SK-N-SH (cell line): ENCODE results near the gene AMFR. TPM values are rescaled to one million over a fixed set of nuclear protein-coding genes. Genes with fewer than 3 reads are reported as not detected.
A peak's percentile ranks its signal among the peaks of the same experiment; 100 is the strongest.

Experiments
- CTCF ChIA-PET: fragments of 300-600, 350-600 bp; formaldehyde crosslinking; extraction: SDS; loops from one replicate; lab custom pipeline; 2021; lab: Yijun Ruan, JAX
- POLR2A ChIA-PET: fragments of 350-600 bp; sonication (Branson Sonifier 250); formaldehyde crosslinking; extraction: SDS; loops from one replicate; lab custom pipeline; 2020; ENCODE audit warnings: antibody characterized with exemption, inconsistent platforms; lab: Yijun Ruan, JAX
- DNase-seq: peaks from one replicate; pipeline ENCODE4 v3.0.0; 2012
- H2AFZ ChIP-seq: fragments of 200-600 bp; sonication (generic); 2 replicates; pipeline ENCODE4 v1.8.1; 2016; ENCODE audit warnings: antibody characterized with exemption, mild to moderate bottlenecking, low read depth
- H3F3A ChIP-seq: fragments of 200-600 bp; sonication (generic); replicated peaks from 2 replicates; pipeline ENCODE3; 2016; ENCODE audit warnings: antibody characterized with exemption, mild to moderate bottlenecking; ENCODE audit not compliant: insufficient read depth
- H3K27ac ChIP-seq, 2 experiments: fragments of 200-500 bp in 1 of 2; fragments of 200-600 bp in 1 of 2; sonication (Bioruptor generic) in 1 of 2; sonication (generic), shearing (Covaris generic) in 1 of 2; 2 replicates each; pipeline versions ENCODE4 v1.5.1 to v1.6.1; 2014 to 2016; ENCODE audit warnings: low read depth in 2 of 2, inconsistent platforms in 1 of 2, low read length in 1 of 2, mild to moderate bottlenecking in 1 of 2, mixed read lengths in 1 of 2
- H3K27me3 ChIP-seq: fragments of 200-600 bp; sonication (generic), shearing (Covaris generic); 2 replicates; pipeline ENCODE4 v1.6.1; 2016; ENCODE audit warnings: mixed run types; ENCODE audit not compliant: insufficient read depth
- H3K36me3 ChIP-seq, 2 experiments: fragments of 200-500 bp in 1 of 2; fragments of 200-600 bp in 1 of 2; sonication (Bioruptor generic) in 1 of 2; sonication (generic) in 1 of 2; replicated peaks in 1 of 2; 2 replicates each; pipeline versions ENCODE3 to v1.5.1; 2014 to 2016; ENCODE audit warnings: low read length in 1 of 2, mild to moderate bottlenecking in 1 of 2; ENCODE audit not compliant: insufficient read depth in 2 of 2, control insufficient read depth in 1 of 2
- H3K4me1 ChIP-seq, 2 experiments: fragments of 200-500 bp in 1 of 2; fragments of 200-600 bp in 1 of 2; sonication (Bioruptor generic) in 1 of 2; sonication (generic), shearing (Covaris generic) in 1 of 2; 2 replicates each; pipeline versions ENCODE4 v1.5.1 to v1.6.1; 2014 to 2016; ENCODE audit warnings: low read depth in 1 of 2, low read length in 1 of 2, mixed run types in 1 of 2; ENCODE audit not compliant: insufficient read depth in 2 of 2, control insufficient read depth in 1 of 2
- H3K4me2 ChIP-seq: fragments of 200-600 bp; sonication (generic), shearing (Covaris generic); 2 replicates; pipeline ENCODE4 v1.6.1; 2017; ENCODE audit warnings: mixed run types
- H3K4me3 ChIP-seq, 2 experiments: fragments of 200-500 bp in 1 of 2; fragments of 200-600 bp in 1 of 2; sonication (Bioruptor generic) in 1 of 2; sonication (generic), shearing (Covaris generic) in 1 of 2; 2 replicates each; pipeline versions ENCODE4 v1.5.1 to v1.8.1; 2014 to 2016; ENCODE audit warnings: low read depth in 2 of 2, inconsistent platforms in 1 of 2, low read length in 1 of 2, mild to moderate bottlenecking in 1 of 2, mixed read lengths in 1 of 2, moderate library complexity in 1 of 2
- H3K79me2 ChIP-seq: fragments of 200-600 bp; sonication (generic); 2 replicates; pipeline ENCODE4 v1.8.1; 2017; ENCODE audit warnings: mild to moderate bottlenecking; ENCODE audit not compliant: insufficient read depth
- H3K9ac ChIP-seq: fragments of 200-600 bp; sonication (generic); 2 replicates; pipeline ENCODE4 v1.6.1; 2017; ENCODE audit warnings: mixed run types
- H3K9me2 ChIP-seq: fragments of 200-600 bp; sonication (generic); 2 replicates; pipeline ENCODE4 v1.6.1; 2017; ENCODE audit warnings: mixed run types
- H3K9me3 ChIP-seq: fragments of 200-600 bp; sonication (generic); 2 replicates; pipeline ENCODE4 v1.6.1; 2017; ENCODE audit warnings: mixed run types, mild to moderate bottlenecking, moderate library complexity
- H4K20me1 ChIP-seq: fragments of 200-600 bp; sonication (generic); 2 replicates; pipeline ENCODE4 v1.6.1; 2017; ENCODE audit warnings: mild to moderate bottlenecking, mixed run types; ENCODE audit not compliant: insufficient read depth
- FOXJ3 ChIP-seq: sonication (generic); formaldehyde crosslinking; IDR thresholded peaks from 2 replicates; pipeline ENCODE4 v1.5.1; 2020; ENCODE audit warnings: mild to moderate bottlenecking, missing genetic modification reagents
- FOXM1 ChIP-seq: IDR thresholded peaks from 2 replicates; pipeline ENCODE4 v1.4.0; 2012; ENCODE audit warnings: low read depth, mild to moderate bottlenecking
- GABPA ChIP-seq: IDR thresholded peaks from 2 replicates; pipeline ENCODE4 v1.4.0; 2012; ENCODE audit warnings: low read depth, mild to moderate bottlenecking
- GATA2 ChIP-seq: sonication (generic); formaldehyde crosslinking; IDR thresholded peaks from 2 replicates; pipeline ENCODE4 v1.5.0; 2020; ENCODE audit warnings: mild to moderate bottlenecking, missing genetic modification reagents
- JUND ChIP-seq: IDR thresholded peaks from 2 replicates; pipeline ENCODE4 v1.4.0; 2012
- NFIC ChIP-seq: IDR thresholded peaks from 2 replicates; pipeline ENCODE4 v1.4.0; 2012; ENCODE audit warnings: borderline replicate concordance
- NRF1 ChIP-seq: IDR thresholded peaks from 2 replicates; pipeline ENCODE4 v1.6.1; 2012; ENCODE audit warnings: low read depth, mild to moderate bottlenecking, low read length
- RCOR1 ChIP-seq: fragments of 150-350 bp; IDR thresholded peaks from 2 replicates; pipeline ENCODE4 v1.6.1; 2017; ENCODE audit warnings: antibody characterized with exemption, low read length
- RFX5 ChIP-seq: IDR thresholded peaks from 2 replicates; pipeline ENCODE4 v1.6.1; 2012; ENCODE audit warnings: mild to moderate bottlenecking, improper control_type of control experiment, low read length
- SMC3 ChIP-seq: IDR thresholded peaks from 2 replicates; pipeline ENCODE4 v1.6.1; 2012; ENCODE audit warnings: low read depth, low read length, improper control_type of control experiment
- TCF12 ChIP-seq: IDR thresholded peaks from 2 replicates; pipeline ENCODE4 v1.4.0; 2012
- TEAD4 ChIP-seq: IDR thresholded peaks from 2 replicates; pipeline ENCODE4 v1.4.0; 2012; ENCODE audit warnings: mild to moderate bottlenecking, borderline replicate concordance; ENCODE audit not compliant: insufficient read depth
- YY1 ChIP-seq: IDR thresholded peaks from 2 replicates; pipeline ENCODE4 v1.4.0; 2012; ENCODE audit warnings: low read depth, mild to moderate bottlenecking
- WGBS: methylation state at CpG from one replicate; pipeline ENCODE4 v1.1.6; 2017; ENCODE audit warnings: low lambda C conversion rate; 5-methylcytosine and 5-hydroxymethylcytosine counted together
- polyA plus RNA-seq, 3 experiments: library from polyadenylated mRNA; depleted of rRNA; stranded (reverse); fragments of >200 nt; gene quantifications; 2 replicates each; pipeline ENCODE4 v1.2.3, GENCODE V29; 2012
- TF ChIP-seq, protein P1 (sequence below): IDR thresholded peaks from 2 replicates; pipeline ENCODE4 v1.4.0; 2012; ENCODE audit warnings: low read depth
- TF ChIP-seq, protein P2 (sequence below): fragments of 150-350 bp; IDR thresholded peaks from 2 replicates; pipeline ENCODE4 v1.6.1; 2017; ENCODE audit warnings: antibody characterized with exemption, low read length, low read depth, borderline replicate concordance
- TF ChIP-seq, protein P3 (sequence below): IDR thresholded peaks from 2 replicates; pipeline ENCODE4 v1.4.0; 2012; ENCODE audit warnings: low read depth, borderline replicate concordance
- TF ChIP-seq, protein P4 (sequence below): fragments of 200-600 bp; sonication (generic); IDR thresholded peaks from 2 replicates; pipeline ENCODE4 v1.6.1; 2017; ENCODE audit warnings: antibody characterized with exemption, mild to moderate bottlenecking, moderate library complexity
- TF ChIP-seq, protein P5 (sequence below): IDR thresholded peaks from 2 replicates; pipeline ENCODE4 v1.6.1; 2012; ENCODE audit warnings: mild to moderate bottlenecking, low read depth, low read length, moderate library complexity

Gene AMFR
- polyA plus RNA-seq, 1 of the 3 experiments (the other 2 are of a cell fraction) = 65.3 TPM

DNA sequence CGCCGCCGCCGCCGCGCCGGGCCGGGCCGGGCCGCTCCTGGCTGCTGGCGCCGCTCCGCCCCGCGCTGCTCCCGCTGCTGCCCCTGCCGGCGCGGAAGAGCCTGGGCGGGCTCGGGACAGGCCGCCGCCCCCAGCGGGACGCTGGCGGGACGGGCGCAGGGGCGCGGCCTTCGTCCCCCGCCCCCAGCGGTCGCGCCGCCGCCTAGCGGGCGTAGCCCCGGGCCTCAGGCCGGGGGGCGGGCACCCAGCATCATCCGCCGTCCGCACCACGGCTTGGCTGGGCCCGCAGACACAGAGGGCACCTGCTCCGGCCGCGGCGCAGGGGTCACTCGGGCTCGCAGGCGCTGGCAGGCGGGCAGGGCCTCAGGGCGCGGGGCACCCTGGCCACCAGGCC, at the start of gene AMFR (continued):
- TF ChIP-seq, protein P1, sequence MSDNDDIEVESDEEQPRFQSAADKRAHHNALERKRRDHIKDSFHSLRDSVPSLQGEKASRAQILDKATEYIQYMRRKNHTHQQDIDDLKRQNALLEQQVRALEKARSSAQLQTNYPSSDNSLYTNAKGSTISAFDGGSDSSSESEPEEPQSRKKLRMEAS = no peak
- TF ChIP-seq TCF12 (no peak), NFIC (no peak), FOXM1 (no peak), NRF1 (peak; percentile 30), YY1 (no peak), RCOR1 (no peak)
- TF ChIP-seq, protein P2, sequence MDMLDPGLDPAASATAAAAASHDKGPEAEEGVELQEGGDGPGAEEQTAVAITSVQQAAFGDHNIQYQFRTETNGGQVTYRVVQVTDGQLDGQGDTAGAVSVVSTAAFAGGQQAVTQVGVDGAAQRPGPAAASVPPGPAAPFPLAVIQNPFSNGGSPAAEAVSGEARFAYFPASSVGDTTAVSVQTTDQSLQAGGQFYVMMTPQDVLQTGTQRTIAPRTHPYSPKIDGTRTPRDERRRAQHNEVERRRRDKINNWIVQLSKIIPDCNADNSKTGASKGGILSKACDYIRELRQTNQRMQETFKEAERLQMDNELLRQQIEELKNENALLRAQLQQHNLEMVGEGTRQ = no peak

DNA sequence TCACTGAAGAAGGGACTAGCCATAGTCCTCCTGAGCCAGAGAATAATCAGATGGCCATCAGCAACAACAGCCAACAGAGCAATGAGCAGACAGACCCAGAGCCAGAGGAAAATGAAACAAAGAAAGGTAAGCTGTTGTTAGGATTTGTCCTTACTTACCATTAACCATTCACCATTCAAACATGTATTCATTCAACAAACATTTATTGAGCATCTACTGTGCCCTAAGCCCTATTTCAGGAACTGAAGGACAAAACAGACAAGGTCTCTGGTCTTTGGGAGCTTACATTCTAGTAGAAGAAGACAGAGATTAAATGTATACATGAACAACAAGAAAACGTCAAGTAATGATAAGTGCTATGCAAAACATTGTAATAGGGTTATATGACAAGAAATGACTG, 45.3 kb upstream of the AMFR start:
- Histone ChIP-seq H3K36me3 (peaks cover 84 to 90% of the 10 kb centered on the region in 2 experiments), H3K9me3 (no peaks in the 10 kb centered on the region), H3K9me2 (no peaks in the 10 kb centered on the region), H3K4me2 (no peak overlapping the region), H3F3A (peaks cover 8% of the 10 kb centered on the region), H3K9ac (no peak overlapping the region), H3K27ac (no peak overlapping the region), H2AFZ (no peak overlapping the region), H3K4me1 (peaks cover 0 to 2% of the 10 kb centered on the region in 2 experiments; a peak in 1 of 4 replicates), H4K20me1 (no peaks in the 10 kb centered on the region)
- no peak for DNase-seq
- CTCF ChIA-PET = no interaction called here
- POLR2A ChIA-PET = no interaction called here
- TF ChIP-seq RCOR1 = no peak
- TF ChIP-seq, protein P2 = no peak
- TF ChIP-seq FOXJ3 = no peak
- TF ChIP-seq, protein P3, sequence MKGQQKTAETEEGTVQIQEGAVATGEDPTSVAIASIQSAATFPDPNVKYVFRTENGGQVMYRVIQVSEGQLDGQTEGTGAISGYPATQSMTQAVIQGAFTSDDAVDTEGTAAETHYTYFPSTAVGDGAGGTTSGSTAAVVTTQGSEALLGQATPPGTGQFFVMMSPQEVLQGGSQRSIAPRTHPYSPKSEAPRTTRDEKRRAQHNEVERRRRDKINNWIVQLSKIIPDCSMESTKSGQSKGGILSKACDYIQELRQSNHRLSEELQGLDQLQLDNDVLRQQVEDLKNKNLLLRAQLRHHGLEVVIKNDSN = no peak
- no peak for TF ChIP-seq TEAD4
- TF ChIP-seq, all 33 proteins: peak for 0
- H3K79me2 ChIP-seq = no peaks in the 10 kb centered on the region
- H3K27me3 ChIP-seq = no peaks in the 10 kb centered on the region
- H3K4me3 ChIP-seq = no peak overlapping the region
- 96% methylated on average over 1 of the region's 1 CpG for WGBS

DNA sequence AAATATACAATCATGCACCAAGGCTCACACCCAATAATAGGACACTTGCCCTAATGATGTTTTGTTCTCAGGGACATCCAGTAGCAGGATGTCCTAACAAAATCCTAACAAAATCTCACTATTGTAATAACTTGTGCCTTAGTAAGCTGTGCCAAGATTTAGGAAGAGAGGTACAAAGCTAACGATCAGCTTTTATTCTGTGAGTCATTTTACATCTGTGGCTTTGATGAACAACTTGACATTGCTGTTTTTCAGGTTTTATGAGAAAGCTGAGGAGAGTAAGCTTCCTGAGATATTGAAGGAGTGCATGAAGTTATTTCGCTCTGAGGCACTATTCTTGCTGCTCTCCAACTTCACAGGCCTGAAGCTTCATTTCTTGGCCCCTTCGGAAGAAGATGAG, 44.9 kb upstream of the AMFR start:
- Histone ChIP-seq H3F3A (peaks cover 6% of the 10 kb centered on the region), H3K79me2 (no peaks in the 10 kb centered on the region), H3K9me2 (no peaks in the 10 kb centered on the region), H3K27ac (no peak overlapping the region), H3K27me3 (no peaks in the 10 kb centered on the region), H3K36me3 (peaks cover 84 to 90% of the 10 kb centered on the region in 2 experiments), H3K4me2 (no peak overlapping the region), H3K9me3 (no peaks in the 10 kb centered on the region), H2AFZ (no peak overlapping the region), H4K20me1 (no peaks in the 10 kb centered on the region), H3K9ac (no peak overlapping the region), H3K4me1 (peaks cover 0 to 4% of the 10 kb centered on the region in 2 experiments; a peak in 1 of 4 replicates), H3K4me3 (no peak overlapping the region)
- 100% methylated on average over 3 of the region's 3 CpGs for WGBS
- ChIA-PET CTCF (no interaction called here), POLR2A (no interaction called here)
- DNase-seq = no peak
- TF ChIP-seq NRF1 (no peak), GATA2 (CRISPR knock-in tag) (no peak), JUND (no peak), RCOR1 (no peak), SMC3 (no peak), RFX5 (no peak), GABPA (no peak)
- TF ChIP-seq, protein P1 = no peak
- TF ChIP-seq, protein P4, sequence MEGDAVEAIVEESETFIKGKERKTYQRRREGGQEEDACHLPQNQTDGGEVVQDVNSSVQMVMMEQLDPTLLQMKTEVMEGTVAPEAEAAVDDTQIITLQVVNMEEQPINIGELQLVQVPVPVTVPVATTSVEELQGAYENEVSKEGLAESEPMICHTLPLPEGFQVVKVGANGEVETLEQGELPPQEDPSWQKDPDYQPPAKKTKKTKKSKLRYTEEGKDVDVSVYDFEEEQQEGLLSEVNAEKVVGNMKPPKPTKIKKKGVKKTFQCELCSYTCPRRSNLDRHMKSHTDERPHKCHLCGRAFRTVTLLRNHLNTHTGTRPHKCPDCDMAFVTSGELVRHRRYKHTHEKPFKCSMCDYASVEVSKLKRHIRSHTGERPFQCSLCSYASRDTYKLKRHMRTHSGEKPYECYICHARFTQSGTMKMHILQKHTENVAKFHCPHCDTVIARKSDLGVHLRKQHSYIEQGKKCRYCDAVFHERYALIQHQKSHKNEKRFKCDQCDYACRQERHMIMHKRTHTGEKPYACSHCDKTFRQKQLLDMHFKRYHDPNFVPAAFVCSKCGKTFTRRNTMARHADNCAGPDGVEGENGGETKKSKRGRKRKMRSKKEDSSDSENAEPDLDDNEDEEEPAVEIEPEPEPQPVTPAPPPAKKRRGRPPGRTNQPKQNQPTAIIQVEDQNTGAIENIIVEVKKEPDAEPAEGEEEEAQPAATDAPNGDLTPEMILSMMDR = no peak
- TF ChIP-seq, protein P5, sequence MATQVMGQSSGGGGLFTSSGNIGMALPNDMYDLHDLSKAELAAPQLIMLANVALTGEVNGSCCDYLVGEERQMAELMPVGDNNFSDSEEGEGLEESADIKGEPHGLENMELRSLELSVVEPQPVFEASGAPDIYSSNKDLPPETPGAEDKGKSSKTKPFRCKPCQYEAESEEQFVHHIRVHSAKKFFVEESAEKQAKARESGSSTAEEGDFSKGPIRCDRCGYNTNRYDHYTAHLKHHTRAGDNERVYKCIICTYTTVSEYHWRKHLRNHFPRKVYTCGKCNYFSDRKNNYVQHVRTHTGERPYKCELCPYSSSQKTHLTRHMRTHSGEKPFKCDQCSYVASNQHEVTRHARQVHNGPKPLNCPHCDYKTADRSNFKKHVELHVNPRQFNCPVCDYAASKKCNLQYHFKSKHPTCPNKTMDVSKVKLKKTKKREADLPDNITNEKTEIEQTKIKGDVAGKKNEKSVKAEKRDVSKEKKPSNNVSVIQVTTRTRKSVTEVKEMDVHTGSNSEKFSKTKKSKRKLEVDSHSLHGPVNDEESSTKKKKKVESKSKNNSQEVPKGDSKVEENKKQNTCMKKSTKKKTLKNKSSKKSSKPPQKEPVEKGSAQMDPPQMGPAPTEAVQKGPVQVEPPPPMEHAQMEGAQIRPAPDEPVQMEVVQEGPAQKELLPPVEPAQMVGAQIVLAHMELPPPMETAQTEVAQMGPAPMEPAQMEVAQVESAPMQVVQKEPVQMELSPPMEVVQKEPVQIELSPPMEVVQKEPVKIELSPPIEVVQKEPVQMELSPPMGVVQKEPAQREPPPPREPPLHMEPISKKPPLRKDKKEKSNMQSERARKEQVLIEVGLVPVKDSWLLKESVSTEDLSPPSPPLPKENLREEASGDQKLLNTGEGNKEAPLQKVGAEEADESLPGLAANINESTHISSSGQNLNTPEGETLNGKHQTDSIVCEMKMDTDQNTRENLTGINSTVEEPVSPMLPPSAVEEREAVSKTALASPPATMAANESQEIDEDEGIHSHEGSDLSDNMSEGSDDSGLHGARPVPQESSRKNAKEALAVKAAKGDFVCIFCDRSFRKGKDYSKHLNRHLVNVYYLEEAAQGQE = no peak
